Activated CD8-positive, alpha-beta memory T cell treated with anti-CD3 and anti-CD28 coated beads for 48 hours (primary cell): ENCODE measurements around the gene ZNF429.
A peak's percentile ranks its signal among the peaks of the same experiment; 100 is the strongest.
"Not testable (repeated sequence)": the region's sequence is repeated elsewhere in the genome, so short reads cannot be mapped to it uniquely, and the experiment has no call there.

Experiments
- DNase-seq, 3 experiments: peaks; one replicate each; pipeline ENCODE4 v3.0.0-alpha.2; 2020; ENCODE audit warnings: low read depth in 2 of 3, low spot score in 2 of 3

The ZNF429 gene

DNA sequence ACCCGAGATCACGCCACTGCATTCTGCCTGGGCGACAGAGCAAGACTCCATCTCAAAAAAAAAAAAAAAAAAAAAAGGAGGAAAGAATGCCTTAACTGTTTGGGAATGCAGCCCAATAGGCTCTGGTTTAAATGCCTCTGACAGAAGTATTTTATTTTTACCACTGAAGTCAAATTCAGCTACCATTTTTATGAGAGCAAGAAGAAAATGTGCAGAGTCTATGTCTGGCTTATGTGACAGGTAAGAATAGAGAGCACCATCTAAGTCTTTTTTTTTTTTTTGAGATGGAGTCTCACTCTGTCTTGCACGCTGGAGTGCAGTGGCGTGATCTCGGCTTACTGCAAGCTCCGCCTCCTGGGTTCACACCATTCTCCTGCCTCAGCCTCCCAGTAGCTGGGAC, 7.2 kb downstream of the ZNF429 start:
- not testable (repeated sequence) for DNase-seq

DNA sequence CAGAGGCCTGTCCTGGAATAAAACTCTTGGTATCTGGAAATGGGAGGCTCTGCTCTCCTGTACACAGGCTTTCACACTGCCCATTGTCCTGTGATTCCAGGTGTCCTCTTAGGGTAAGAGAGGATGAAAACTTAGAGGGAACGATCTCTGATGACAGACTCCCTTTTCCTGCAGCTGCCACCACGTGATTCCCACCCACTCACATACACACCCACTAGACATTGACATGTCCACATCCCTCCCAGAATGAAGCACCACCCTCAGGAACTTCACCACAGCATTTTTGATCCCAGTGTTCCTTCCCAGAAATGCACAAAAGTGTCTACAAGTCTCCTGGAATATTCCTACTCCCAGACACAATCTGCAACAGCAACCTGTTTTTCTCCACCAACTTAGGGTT, 8.2 kb downstream of the ZNF429 start:
- DNase-seq: no peak

DNA sequence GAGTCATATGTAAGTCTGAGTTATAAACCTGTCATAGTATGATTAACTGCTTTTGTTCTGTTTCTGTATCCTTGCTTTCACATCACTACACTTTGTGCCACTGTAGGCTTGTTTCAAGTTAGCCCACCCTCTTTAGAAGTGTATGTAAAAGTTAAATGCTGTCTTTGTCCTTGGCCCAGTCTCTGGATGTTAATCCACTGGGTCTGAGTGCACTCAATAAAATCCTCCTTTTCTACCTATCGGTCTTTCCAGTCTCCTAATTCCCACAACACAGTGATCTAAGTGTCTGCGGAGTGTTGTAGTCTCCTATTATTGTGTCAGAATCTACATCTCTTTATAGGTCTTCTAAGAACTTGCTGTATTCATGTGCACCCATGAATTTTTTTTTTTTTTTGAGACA, 14.1 kb downstream of the ZNF429 start:
- DNase-seq: no peak

DNA sequence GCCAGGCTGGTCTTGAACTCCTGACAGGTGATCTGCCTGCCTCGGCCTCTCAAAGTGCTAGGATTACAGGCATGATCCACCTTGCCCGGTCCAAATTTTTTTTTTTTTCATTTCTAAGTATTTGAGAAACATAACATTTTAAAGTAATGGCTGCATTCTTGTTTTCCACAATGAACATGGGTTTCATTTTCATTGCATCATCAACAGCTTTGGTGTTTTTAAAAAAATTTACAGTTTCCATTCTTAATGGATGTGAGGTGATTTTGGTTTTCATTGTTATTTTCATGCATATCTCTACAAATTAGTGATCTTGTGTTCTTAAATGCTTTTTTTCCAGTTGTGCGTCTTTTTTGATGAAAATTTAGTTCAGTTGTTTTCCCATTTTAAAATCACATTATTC, 27.5 kb downstream of the ZNF429 start:
- no peak for DNase-seq

DNA sequence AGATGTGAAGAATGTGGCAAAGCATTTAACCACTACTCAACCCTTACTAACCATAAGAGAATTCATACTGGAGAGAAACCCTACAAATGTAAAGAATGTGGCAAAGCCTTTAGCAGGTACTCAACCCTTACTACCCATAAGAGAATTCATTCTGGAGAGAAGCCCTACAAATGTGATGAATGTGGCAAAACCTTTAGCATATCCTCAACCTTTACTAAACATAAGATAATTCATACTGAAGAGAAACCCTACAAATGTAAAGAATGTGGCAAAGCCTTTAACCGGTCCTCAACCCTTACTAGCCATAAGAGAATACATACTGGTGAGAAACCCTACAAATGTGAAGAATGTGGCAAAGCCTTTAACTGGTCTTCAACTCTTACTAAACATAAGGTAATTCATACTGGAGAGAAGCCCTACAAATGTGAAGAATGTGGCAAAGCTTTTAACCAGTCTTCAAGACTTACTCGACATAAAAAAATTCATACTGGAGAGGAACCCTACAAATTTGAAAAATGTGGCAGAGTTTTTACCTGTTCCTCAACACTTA, 31.4 kb downstream of the ZNF429 start:
- not testable (repeated sequence) for DNase-seq

DNA sequence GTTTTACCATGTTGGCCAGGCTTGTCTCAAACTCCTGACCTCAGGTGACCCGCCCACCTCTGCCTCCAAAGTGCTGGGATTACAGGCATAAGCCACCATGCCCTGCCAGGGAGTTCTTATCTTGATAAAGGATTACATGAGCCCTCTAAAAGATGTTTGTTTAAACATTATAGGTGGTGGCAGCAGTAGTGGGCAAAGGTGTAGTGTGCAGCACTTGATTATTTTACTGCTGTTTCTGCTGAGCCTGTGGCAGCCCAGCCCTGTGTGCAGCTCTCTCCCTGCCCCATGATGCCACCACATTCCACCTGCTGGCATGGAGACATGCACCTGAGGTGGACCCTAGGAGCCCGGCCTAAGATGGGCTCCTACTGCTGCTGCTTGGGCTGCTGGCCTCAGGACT, 54.0 kb downstream of the ZNF429 start:
- no peak for DNase-seq

DNA sequence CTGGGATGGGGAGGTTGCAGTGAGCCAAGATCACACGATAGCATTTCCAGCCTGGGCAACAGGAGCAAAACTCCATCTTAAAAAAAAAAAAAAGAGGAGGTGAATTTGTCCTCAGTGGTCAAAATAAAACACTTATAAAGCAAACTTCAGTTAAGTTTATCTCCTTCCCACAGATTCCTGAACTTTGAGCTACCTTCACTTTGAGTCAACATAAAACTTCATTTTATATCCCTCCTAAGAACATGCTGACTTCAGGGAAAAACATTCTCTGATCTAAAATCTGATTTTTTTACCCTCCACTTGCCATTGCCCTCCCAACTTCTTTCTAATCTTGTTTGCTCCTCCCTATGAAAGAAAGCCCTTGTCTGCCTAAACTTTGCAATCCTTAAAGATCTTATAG, 59.0 kb downstream of the ZNF429 start:
- no peak for DNase-seq

DNA sequence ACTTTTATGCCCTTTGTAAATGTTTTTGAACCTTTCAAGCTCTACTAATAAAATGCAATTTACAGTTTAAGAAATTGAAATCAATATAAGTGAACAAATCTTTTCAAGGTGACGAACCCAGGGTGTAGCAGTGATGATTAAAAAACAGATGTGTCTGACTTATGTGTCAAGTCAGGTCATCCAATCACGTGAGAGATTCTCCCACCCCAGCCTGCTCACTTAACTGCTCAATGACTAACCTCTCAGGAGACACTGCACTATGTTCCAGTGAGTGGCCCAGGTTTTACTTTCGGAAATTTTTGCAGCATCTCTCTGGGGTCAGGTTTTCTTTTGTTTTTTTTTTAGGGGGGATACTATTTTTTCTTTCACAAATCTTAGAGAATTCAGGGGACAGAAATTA, 60.7 kb downstream of the ZNF429 start:
- DNase-seq: no peak

DNA sequence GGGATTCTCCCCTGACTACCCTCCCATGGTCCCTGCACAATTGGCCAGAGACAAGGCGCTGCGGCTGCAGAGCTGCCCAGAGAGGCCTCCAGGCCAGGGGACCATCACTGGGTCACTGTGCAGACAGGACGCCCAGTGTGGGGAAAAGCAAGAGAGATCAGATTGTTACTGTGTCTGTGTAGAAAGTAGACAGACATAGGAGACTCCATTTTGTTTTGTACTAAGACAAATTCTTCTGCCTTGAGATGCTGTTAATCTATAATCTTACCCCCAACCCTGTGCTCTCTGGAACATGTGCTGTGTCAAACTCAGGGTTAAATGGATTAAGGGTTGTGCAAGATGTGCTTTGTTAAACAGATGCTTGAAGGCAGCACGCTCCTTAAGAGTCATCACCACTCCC, 62.4 kb downstream of the ZNF429 start:
- DNase-seq: not testable (repeated sequence)

DNA sequence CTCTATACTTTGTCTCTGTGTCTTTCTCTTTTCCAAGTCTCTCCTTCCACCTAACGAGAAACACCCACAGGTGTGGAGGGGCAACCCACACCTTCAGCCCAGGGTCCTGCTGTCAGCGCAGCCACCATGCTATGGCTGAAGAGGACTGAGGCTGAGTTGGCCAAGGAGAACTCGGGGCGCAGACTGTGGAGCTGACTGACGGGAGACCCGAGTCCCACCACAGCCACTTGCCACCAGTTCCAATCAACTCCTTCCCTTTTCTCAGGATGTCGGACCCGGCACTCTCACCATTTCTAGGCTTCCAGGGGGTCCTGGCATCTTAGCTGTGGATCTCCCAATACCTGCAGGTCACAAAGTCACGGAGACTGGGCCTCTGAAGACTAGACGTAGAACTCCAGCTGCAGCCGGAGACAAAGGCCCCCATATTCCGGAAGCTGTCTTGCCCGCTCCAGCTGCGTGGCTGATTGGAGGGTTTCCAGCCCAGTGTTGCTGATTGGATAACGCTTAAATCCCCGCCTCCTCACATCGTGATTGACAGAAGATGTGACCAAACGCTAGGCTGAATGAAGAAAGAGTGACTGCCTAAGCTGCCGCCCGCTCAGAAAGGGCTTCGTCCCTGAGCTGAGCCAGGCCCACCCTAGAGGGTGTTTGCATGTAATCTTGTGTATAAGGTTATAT, 63.6 kb downstream of the ZNF429 start:
- DNase-seq: peak in 2 of 3 experiments; percentile 31 to 65

DNA sequence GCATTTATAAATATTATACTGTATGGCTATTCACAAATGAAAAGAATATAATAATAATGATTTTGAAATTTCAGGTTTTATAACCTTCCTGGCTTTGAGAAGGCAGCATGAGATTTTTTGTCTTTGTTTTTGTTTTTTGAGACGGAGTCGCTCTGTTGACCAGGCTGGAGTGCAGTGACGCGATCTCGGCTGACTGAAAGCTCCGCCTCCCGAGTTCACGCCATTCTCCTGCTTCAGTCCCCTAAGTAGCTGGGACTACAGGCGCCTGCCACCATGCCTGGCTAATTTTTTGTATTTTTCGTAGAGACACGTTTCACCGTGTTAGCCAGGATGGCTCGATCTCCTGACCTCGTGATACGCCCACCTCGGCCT, 64.1 kb downstream of the ZNF429 start:
- peak in 1 of 3 experiments; percentile 25 for DNase-seq

DNA sequence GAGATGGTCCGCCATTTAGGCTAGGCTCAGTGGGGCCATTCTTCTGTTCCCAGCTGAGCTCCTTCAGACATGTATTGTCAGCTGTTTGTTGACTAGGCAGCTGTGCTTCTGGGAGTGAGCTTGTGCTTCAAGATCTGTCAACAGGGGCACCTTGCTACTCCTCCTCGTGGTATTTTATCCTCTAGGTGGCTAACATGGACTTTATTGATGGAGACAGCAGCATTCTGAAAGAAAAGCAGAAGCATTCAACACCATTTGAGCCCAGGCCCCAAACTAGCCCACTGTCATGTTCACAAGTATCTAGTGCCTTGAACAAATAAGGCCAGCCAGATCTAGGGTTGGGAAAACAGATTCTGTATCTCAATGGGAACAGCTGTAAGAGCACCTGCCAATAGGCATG, 65.9 kb downstream of the ZNF429 start:
- DNase-seq: no peak

DNA sequence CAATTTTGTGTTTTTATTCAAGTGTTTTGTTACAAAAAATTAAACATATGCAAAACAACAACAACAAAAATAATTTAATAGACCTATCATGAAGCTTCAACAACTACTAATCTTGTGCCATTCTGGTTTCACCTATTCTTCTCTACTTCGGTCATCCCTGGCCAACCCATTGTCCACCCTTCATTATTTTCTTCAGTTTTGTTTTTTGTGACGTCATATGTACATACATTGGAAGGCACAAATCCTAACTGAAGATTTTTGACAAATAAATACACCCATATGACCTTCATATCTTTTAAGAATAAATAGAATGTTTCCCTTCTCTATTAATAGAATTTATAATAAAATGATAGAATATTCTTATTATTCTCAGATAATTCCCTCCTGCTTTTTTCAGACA, 69.2 kb downstream of the ZNF429 start:
- no peak for DNase-seq

DNA sequence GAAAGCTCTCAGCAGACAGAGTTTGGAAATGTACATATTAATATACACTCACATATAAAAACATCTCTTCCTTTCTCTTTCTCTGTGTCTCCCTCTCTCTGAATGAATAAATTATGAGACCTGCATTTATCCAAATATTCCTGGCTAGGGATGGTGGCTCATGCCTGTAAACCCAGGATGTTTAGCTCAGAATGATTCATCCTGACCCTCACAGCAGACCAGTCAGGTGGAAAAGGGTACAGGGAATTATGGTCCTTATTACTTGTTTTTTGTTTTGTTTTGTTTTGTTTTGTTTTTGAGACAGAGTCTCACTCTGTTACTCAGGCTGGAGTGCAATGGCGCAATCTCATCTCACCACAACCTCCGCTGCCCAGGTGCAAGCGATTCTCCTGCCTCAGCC, 71.1 kb downstream of the ZNF429 start:
- no peak for DNase-seq

DNA sequence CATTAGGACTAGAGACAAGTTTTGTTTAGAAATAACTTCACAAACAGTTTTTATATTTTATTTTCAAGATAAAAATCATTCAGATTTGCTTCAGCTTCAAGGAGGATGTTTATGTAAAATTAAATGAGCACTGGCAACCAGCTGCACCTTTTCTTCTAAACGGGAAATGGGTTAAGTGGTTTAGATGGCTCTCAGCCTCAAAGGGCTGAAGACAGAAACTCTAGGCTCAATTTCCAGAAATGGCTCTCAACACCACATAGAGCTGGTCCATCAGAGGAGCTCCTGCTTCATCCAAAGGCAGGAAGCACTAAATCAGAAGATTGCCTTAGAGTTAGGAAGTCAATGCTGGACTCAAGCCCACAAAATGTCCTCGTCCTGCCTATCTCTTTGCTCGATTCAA, 74.7 kb downstream of the ZNF429 start:
- DNase-seq: no peak

DNA sequence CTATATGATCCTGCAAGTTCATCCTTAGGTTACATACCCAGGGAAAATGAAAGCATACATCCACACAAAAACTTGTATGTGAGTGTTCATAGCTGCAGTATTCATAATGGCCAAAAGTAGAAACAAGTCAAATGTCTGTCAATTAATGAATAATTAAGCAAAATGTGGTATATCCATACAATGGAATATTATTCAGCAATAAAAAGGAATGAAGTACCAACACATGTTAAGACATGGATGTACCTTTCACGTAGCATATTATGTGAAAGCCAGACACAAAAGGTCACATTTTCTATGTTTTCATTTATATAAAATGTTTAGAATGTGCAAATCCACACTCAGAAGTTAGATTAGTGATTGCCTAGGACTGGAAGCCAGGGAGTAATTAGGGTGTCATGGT, 75.4 kb downstream of the ZNF429 start:
- no peak for DNase-seq

DNA sequence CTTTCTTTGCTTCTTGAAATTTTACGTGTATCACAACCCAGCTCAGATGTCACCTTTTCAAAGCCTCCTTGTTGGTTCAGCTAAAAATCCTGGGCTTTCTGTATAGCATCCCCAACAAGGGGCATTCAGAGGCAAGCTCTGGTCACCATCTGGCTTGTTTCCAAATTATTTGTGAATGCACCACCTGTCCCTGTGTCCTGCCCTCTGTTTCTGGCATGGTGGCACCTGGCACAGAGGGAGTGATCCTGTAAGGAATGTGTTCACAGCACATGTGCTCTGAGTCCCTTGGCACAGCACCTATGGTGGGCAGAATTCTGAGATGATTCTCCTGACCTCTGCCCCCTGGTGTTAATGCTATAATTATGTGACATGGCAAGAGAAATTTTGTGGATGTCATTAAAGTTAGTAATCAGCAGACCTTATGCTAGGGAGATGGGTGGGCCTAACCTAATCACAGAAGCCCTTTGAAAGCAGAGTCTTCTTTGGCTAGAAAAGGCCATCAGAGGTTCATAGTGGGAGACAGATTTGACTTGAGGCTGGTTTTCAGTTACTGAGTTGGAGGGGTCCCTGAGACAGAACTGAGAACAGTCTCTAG, 76.3 kb downstream of the ZNF429 start:
- no peak for DNase-seq

DNA sequence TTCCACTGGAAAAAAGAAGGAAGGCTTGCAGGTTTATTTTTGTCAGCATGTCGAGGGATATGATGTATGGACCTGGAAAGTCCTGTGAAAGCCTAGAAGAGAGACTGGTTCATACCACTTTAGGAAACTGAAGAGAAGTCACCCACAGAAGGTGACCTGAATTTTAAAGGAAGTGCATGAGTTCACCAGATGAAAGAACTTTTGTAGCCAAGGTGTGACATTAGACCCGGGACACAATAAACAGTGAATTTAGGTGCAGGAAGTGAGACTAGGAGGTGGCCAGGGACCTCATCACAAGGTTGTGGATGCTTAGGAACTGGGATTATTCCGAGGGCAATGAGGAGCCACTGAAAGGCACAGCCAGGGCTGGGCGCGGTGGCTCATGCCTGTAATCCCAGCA, 79.1 kb downstream of the ZNF429 start:
- DNase-seq: no peak

DNA sequence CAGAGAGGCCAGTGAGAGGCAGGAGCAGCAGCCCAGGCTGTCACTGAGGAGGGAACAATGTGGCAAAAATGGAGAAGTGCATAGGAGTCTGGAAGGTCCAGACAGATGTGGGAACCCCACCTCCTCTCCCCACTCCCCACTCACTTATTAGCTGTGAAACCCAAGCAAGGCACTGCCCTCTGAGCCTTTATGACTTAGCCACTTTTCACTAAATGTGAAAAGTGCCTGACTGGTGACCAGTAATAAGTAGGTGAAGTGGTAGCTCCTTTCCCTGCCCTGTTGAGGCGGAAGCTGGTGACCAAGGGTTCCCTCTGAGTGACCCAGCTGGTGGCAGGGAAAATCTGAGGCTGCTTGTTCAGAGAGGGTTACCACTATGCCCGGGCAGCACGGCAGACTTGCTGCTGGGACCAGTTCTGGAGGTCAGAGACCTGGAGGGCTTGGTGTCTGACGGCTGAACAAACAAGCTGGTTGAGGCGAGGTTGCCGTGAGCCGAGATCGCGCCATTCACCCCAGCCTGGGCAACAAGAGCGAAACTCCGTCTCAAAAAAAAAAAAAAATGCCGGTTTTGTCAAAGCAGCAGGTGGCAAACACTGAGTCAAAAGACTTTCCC, 80.0 kb downstream of the ZNF429 start:
- no peak for DNase-seq

DNA sequence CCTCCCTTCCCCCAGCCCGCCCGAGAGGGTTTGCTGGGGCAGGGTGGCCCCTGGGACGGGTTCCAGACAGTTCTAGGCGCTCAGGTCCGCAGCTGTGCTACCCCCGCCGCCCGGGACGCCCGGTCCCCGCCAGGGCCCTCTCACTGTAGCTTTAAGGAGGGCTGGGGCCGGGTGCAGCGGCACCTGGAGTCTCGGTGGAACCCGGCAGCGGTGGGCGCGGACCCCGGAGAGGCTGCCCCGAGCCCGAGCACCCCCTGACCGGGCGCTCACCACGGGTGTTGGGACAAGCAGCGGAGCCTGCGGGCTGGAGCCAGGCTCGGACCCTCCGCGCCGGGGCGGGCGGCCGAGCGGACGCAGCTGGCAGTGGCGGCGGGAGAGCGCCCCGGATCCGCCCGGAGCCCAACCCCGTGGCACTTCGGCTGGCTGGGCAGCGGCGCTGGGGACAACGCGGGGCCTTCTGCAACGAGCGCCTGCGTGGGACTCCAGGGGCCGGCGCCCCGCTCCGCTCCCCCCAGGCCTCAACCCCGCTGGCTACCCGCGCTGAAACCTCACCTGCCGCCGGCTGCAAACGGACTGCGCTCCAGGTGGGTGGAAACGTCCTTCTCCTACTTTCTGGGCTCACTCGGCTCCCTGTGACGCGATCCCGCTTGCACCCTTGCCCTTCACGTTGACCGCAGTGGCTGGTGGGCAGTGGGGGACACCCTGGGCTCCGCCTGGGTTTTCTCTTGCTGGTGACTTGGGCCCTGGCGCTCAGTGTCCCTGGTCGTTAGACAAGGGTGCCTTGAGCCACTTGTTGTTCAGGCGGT, 81.1 kb downstream of the ZNF429 start:
- no peak for DNase-seq

DNA sequence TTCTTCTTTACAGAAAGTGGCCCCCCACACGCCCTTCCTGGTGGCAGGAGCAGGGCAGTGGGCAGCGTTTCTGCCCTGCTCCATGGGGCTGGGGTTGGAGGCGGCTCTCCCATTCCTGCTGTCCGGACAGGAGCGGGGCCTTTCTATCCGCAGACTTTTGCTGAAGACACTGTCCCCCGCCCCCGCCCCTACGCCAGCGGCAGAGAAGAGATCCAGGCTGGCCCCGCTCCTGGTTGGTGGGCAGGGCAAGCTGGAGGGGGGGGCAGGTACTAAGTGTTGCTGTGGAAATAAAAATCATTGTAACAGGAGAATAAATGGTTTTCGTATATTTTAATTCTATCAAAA, 81.7 kb downstream of the ZNF429 start:
- DNase-seq: no peak

DNA sequence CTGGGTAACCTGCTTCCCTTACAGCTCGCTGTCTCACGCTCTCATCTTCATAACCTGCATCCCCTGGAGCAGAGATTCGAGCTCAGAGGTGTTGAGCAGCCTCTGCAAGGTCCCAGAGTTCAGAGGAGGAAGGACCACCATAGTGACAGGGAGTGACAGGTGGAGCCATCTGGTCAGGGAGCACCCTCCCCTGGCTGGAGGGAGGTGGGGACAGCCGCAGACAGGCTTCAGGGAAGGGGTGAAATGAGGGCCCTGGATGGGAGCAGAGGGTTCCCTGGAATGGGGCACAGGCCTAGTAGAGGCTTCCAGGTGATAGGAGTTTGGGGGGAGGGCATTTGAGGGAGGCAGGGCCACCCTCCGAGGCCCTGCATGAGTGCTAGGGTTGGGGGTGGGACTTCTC, 82.1 kb downstream of the ZNF429 start:
- DNase-seq: no peak
